GM10266 (cell line): Measurements from ENCODE around the gene NIPBL.

ENCODE experiments used
- DNase-seq: peaks from one replicate; pipeline ENCODE4 v3.0.0; 2012; ENCODE audit errors: extremely low spot score
- TF ChIP-seq, protein P1 (sequence below): IDR thresholded peaks from 2 replicates; pipeline ENCODE4 v1.5.1; 2012; ENCODE audit warnings: mild to moderate bottlenecking, low read depth; ENCODE audit not compliant: control insufficient read depth, insufficient read depth; ENCODE audit errors: missing control alignments

The NIPBL gene

DNA sequence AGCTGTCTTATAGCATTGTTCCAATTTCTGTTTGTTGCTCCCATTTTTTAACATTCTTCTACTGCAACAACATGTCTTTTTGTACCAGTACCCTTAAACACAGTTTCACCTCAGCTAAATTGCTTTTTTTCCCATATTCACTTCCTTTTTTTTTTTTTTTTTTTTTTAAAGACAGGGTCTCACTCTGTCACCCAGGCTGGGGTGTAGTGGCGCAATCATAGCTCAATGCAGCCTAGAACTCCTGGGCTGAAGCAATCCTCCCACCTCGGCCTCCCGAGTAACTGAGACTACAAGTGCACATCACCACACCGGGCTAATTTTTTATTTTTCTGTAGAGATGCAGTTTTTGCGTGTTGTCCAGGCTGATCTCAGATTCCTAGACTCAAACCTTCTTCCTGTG, 161.3 kb downstream of the NIPBL start:
- no peak for DNase-seq
- TF ChIP-seq, protein P1, sequence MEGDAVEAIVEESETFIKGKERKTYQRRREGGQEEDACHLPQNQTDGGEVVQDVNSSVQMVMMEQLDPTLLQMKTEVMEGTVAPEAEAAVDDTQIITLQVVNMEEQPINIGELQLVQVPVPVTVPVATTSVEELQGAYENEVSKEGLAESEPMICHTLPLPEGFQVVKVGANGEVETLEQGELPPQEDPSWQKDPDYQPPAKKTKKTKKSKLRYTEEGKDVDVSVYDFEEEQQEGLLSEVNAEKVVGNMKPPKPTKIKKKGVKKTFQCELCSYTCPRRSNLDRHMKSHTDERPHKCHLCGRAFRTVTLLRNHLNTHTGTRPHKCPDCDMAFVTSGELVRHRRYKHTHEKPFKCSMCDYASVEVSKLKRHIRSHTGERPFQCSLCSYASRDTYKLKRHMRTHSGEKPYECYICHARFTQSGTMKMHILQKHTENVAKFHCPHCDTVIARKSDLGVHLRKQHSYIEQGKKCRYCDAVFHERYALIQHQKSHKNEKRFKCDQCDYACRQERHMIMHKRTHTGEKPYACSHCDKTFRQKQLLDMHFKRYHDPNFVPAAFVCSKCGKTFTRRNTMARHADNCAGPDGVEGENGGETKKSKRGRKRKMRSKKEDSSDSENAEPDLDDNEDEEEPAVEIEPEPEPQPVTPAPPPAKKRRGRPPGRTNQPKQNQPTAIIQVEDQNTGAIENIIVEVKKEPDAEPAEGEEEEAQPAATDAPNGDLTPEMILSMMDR = no peak

DNA sequence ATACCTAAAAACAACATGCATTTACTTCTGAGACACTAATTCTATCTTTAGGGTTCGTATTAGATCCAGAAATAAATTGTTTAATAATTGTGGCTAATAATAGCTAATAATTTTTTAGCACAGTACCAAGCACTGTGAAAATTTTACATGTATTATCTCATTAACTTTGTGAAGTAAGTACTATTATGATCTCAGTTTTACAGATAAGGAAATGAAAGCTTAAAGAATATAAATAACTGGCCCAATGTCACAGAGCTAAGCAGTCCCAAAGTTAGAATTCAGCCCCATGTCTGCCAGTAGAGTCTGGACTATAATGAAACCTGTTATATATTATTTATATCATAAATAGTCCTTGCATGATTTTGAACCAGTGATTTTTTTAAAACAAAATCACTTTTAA, 163.3 kb downstream of the NIPBL start:
- no peak for DNase-seq
- TF ChIP-seq, protein P1 = no peak

DNA sequence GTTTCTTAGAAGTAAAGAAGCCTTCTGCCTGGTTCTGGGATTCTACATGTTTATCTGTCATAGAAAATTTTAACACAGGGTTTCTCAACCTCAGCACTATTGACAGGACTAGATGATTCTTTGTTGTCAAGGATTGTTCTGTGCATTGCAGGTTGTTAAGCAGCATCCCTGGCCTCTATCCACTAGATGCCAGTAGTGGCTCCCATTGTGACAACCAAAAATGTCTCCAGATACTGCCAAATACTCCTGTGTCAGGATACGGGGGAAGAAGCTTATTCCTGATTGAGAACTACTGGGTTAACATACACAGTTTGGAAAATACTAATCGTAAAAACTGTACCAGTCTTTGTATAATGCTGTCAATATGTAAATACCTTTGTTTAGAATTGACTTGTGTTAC, 167.1 kb downstream of the NIPBL start:
- TF ChIP-seq, protein P1 = peak; percentile 24
- no peak for DNase-seq

DNA sequence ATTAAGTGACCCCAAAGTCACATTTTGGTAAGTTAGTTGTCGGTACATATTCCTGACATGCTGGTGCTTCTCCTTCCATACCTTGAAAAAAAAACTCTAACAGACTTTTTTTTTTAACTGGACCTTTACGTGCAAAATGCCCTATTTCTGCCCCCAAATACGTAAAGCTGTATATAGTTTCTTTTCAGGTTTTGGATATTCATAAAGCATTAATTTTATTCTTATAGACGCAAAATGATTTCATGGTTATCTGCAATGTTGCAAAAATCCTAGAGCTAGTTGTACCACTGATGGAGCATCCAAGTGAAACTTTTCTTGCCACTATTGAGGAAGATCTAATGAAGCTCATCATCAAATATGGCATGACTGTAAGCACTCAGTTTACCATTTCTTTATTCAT, 167.6 kb downstream of the NIPBL start:
- DNase-seq = no peak
- TF ChIP-seq, protein P1 = no peak

DNA sequence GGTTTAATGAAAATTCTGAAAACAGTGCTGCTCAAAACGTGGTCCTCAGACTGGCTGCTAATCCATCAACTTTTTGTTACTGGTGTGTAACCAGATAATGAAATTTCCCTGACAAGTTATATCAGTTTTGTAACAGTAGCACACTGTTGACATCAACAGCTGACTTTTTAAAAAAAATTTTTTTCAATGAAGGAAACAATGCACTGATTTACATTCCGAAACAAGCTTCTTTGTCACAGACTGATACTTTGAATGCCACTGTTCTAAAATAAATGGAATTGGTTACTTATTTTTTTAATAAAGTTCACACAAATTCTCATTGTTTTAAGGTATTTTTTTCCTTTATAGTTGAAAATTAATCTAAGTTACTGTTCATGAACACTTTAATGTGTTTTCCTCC, 169.1 kb downstream of the NIPBL start:
- TF ChIP-seq, protein P1 = no peak
- no peak for DNase-seq

DNA sequence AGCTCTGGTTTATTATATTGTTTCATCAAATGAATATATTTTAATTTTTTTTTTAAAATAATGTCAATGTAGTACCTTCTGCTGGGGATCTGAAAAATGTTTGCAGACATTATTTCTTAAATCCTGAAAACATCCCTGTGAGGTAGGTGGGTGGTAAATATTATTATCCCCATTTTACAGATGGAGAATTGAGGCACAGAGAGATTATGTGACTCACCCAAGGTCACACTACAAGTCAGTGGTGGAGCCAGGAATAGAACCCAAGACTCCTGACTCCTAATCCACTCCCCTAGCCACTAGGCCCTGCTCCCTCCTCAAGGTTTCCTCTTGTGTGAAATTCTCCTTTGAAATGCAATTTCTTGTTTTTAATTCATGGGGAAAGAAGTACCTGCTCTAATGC, 171.4 kb downstream of the NIPBL start:
- DNase-seq = no peak
- TF ChIP-seq, protein P1 = no peak

DNA sequence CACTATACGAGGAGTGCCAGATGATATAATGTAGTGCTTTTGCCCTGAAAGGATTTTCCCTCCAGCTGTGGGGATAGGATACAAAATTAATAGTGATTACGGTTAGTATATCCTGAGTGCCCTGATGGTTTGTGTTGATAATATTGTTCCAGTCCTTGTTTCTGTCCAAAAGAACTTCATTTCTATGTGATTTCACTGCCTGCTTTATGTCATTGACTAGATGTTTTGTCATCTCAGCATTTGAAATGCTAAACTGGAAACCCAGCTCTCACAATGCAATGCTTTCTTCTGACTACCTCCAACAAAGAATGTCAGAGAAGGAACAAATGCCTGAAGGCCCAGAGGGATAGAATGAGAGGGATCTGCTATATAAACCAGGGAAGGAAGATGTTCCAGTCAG, 177.8 kb downstream of the NIPBL start:
- TF ChIP-seq, protein P1 = no peak
- DNase-seq = no peak
